Endodermal cell (in vitro differentiated cells): Measurements from ENCODE around the gene PRICKLE2. TPM values are rescaled to one million over a fixed set of nuclear protein-coding genes. Genes with fewer than 3 reads are reported as not detected.

Experiments
- DNase-seq: peaks from one replicate; pipeline ENCODE4 v3.0.0-alpha.2; 2017
- H3K27ac ChIP-seq: 2 replicates; pipeline ENCODE4 v1.5.1; 2013; ENCODE audit warnings: mild to moderate bottlenecking, low read depth, low read length, moderate library complexity
- H3K27me3 ChIP-seq: 2 replicates; pipeline ENCODE4 v1.6.1; 2013; ENCODE audit warnings: mild to moderate bottlenecking, low read length, moderate library complexity; ENCODE audit not compliant: insufficient read depth, control insufficient read depth, poor library complexity, severe bottlenecking
- H3K36me3 ChIP-seq: 2 replicates; pipeline ENCODE4 v1.7.0; 2013; ENCODE audit warnings: mild to moderate bottlenecking, low read length, moderate library complexity; ENCODE audit not compliant: control insufficient read depth, insufficient read depth
- H3K4me1 ChIP-seq: one replicate; pipeline ENCODE4 v1.7.0; 2013; ENCODE audit warnings: low read length; ENCODE audit not compliant: control insufficient read depth, insufficient read depth
- H3K4me3 ChIP-seq: 2 replicates; pipeline ENCODE4 v1.5.1; 2013; ENCODE audit warnings: mild to moderate bottlenecking, low read length, moderate library complexity
- H3K9ac ChIP-seq: 2 replicates; pipeline ENCODE4 v1.6.1; 2013; ENCODE audit warnings: mild to moderate bottlenecking, low read length, moderate library complexity; ENCODE audit not compliant: poor library complexity, severe bottlenecking; ENCODE audit errors: extremely low read depth
- H3K9me3 ChIP-seq: 2 replicates; pipeline ENCODE4 v1.6.1; 2013; ENCODE audit warnings: mild to moderate bottlenecking, low read length, moderate library complexity; ENCODE audit not compliant: control insufficient read depth
- H3K27ac Mint-ChIP-seq: 2 replicates; pipeline ENCODE4 v1.8.0; 2020; ENCODE audit warnings: mixed read lengths
- H3K27me3 Mint-ChIP-seq: 2 replicates; pipeline ENCODE4 v1.8.0; 2021; ENCODE audit warnings: mild to moderate bottlenecking, mixed read lengths; ENCODE audit not compliant: insufficient read depth
- H3K36me3 Mint-ChIP-seq: 2 replicates; pipeline ENCODE4 v1.8.0; 2020; ENCODE audit warnings: low read depth, mixed read lengths
- H3K4me1 Mint-ChIP-seq: 2 replicates; pipeline ENCODE4 v1.8.0; 2020; ENCODE audit warnings: mixed read lengths
- H3K4me3 Mint-ChIP-seq: 2 replicates; pipeline ENCODE4 v1.8.0; 2020; ENCODE audit warnings: mild to moderate bottlenecking, moderate library complexity, mixed read lengths
- H3K9me3 Mint-ChIP-seq: 2 replicates; pipeline ENCODE4 v1.8.0; 2020; ENCODE audit warnings: mild to moderate bottlenecking, mixed read lengths
- CTCF ChIP-seq: fragments of 200-600 bp; sonication (generic); conservative IDR thresholded peaks from 2 replicates; pipeline ENCODE4 v1.5.0; 2021; ENCODE audit warnings: antibody characterized with exemption, mild to moderate bottlenecking
- WGBS, 2 experiments: methylation state at CpG; one replicate each; pipeline versions ENCODE4 v1.1.5 to v1.1.7; 2013; ENCODE audit warnings: missing lambda C conversion rate in 2 of 2, mixed read lengths in 1 of 2; ENCODE audit not compliant: insufficient coverage in 1 of 2, insufficient read length in 1 of 2; 5-methylcytosine and 5-hydroxymethylcytosine counted together
- total RNA-seq, 2 donors: library from RNA; stranded (reverse); fragmentation: NEBNext Ultra II Directional in 1 of 2; extraction: Animal tissue kit (Norgen Biotek cat#: 25700) in 1 of 2; gene quantifications; 2 replicates in 1 of 2; 3 replicates in 1 of 2; pipeline ENCODE4 v1.2.1, GENCODE V29; 2021

Gene PRICKLE2
- total RNA-seq, 2 donors from 2014 or later, result 8.5 to 10.4 TPM

DNA sequence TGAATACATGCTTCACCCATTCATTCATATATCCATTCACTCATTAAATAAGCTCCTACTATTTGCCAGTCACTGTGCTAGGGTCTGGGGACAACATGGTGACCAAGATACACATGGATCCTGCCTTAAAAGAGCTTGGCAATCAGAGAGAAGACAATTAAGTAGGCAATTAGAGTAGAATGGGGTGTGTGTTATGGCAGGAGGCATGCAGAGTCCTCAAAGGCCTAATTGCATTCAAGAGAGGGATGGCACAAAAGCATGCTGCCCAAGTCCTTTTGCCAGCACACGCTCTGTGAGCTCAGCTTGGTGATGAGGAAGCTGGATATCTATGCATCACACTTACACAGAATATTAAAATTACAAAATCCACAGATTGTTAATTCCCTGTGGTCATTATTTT is 2.8 kb upstream of the PRICKLE2 start:
- no peak for TF ChIP-seq CTCF
- Histone ChIP-seq H3K9ac (no peak overlapping the region), H3K27me3 (no peaks in the 10 kb centered on the region), H3K4me1 (peaks cover 12% of the 10 kb centered on the region), H3K27ac (no peak overlapping the region), H3K9me3 (no peaks in the 10 kb centered on the region), H3K36me3 (no peaks in the 10 kb centered on the region), H3K4me3 (no peak overlapping the region)
- 93% methylated on average over 1 of the region's 1 CpG; no CpG with 5 or more reads in 1 of the 2 experiments for WGBS, 2 experiments
- H3K4me3 Mint-ChIP-seq, result no peak overlapping the region
- no peaks in the 10 kb centered on the region for H3K9me3 Mint-ChIP-seq
- no peaks in the 10 kb centered on the region for H3K27me3 Mint-ChIP-seq
- DNase-seq, result peak; percentile 30
- H3K4me1 Mint-ChIP-seq, result peaks cover 18% of the 10 kb centered on the region
- H3K27ac Mint-ChIP-seq, result no peak overlapping the region
- no peaks in the 10 kb centered on the region for H3K36me3 Mint-ChIP-seq

GRCh38 chr3:64226730-64227129 is 1.5 kb upstream of the PRICKLE2 start:
- Mint-ChIP-seq H3K36me3 (no peaks in the 10 kb centered on the region), H3K4me1 (peaks cover 21% of the 10 kb centered on the region), H3K9me3 (no peaks in the 10 kb centered on the region), H3K4me3 (no peak overlapping the region), H3K27me3 (no peaks in the 10 kb centered on the region), H3K27ac (no peak overlapping the region)
- Histone ChIP-seq H3K27me3 (no peaks in the 10 kb centered on the region), H3K4me1 (peaks cover 12% of the 10 kb centered on the region), H3K9me3 (no peaks in the 10 kb centered on the region), H3K27ac (no peak overlapping the region), H3K36me3 (no peaks in the 10 kb centered on the region), H3K4me3 (no peak overlapping the region), H3K9ac (no peak overlapping the region)
- TF ChIP-seq CTCF, result no peak
- 83 to 91% methylated on average over 2 to 3 of the region's 3 CpGs for WGBS, 2 experiments
- no peak for DNase-seq

GRCh38 chr3:64225695-64226499 is 631 bp upstream of the PRICKLE2 start:
- H3K4me1 Mint-ChIP-seq, result peaks cover 28% of the 10 kb centered on the region
- no peaks in the 10 kb centered on the region for H3K36me3 Mint-ChIP-seq
- peak overlapping the region; percentile 46 for H3K4me3 Mint-ChIP-seq
- no peaks in the 10 kb centered on the region for H3K9me3 ChIP-seq
- peak overlapping the region; percentile 69 for H3K27ac Mint-ChIP-seq
- H3K4me1 ChIP-seq, result peaks cover 12% of the 10 kb centered on the region
- no peaks in the 10 kb centered on the region for H3K9me3 Mint-ChIP-seq
- no peak overlapping the region for H3K9ac ChIP-seq
- peak; percentile 62 for TF ChIP-seq CTCF
- no peak for DNase-seq
- H3K27me3 ChIP-seq, result no peaks in the 10 kb centered on the region
- no peaks in the 10 kb centered on the region for H3K36me3 ChIP-seq
- peak overlapping the region; percentile 19 for H3K4me3 ChIP-seq
- H3K27me3 Mint-ChIP-seq, result no peaks in the 10 kb centered on the region
- WGBS, 2 experiments, result 81 to 87% methylated on average over 1 to 7 of the region's 7 CpGs
- peak overlapping the region; percentile 50 for H3K27ac ChIP-seq
